Right renal pelvis (tissue), 4 donors: ENCODE data around the gene PRDM1. TPM values are rescaled to one million over a fixed set of nuclear protein-coding genes. Genes with fewer than 3 reads are reported as not detected.

ENCODE experiments used
- DNase-seq, 4 donors: peaks; one replicate each; pipeline ENCODE4 v3.0.0-alpha.2; 2013; ENCODE audit warnings: low read depth in 4 of 4, low spot score in 3 of 4, missing footprints in 1 of 4
- polyA plus RNA-seq, 4 donors: library from polyadenylated mRNA; unstranded; fragments of 120-200 nt; gene quantifications; one replicate each; pipeline ENCODE4 v1.2.1, GENCODE V29; 2013; ENCODE audit not compliant: insufficient read length in 4 of 4

The PRDM1 gene
- polyA plus RNA-seq, 4 donors, result 2.3 to 3.9 (median 3.5) TPM

- DNase-seq, result no peak
Measured at GRCh38 chr6:106114492-106114891, 28.4 kb downstream of the PRDM1 start.

- DNase-seq, result no peak
Measured at GRCh38 chr6:106115286-106115685, 29.1 kb downstream of the PRDM1 start.

GRCh38 chr6:106116125-106116832 lies 30.1 kb downstream of the PRDM1 start:
- no peak for DNase-seq

GRCh38 chr6:106117579-106117978 lies 31.4 kb downstream of the PRDM1 start:
- DNase-seq, result no peak

GRCh38 chr6:106118835-106119431 lies 32.8 kb downstream of the PRDM1 start:
- DNase-seq, result no peak

GRCh38 chr6:106119546-106119945 lies 33.4 kb downstream of the PRDM1 start:
- no peak for DNase-seq

GRCh38 chr6:106120006-106120405 lies 33.9 kb downstream of the PRDM1 start:
- no peak for DNase-seq

GRCh38 chr6:106120406-106120805 lies 34.3 kb downstream of the PRDM1 start:
- no peak for DNase-seq

- peak in 2 of 4 donors; percentile 39 to 43 for DNase-seq
Measured at GRCh38 chr6:106122306-106122918, 36.3 kb downstream of the PRDM1 start.

- DNase-seq, result no peak
Measured at GRCh38 chr6:106122938-106123656, 37.0 kb downstream of the PRDM1 start.

- DNase-seq, result no peak
Measured at GRCh38 chr6:106124015-106124414, 37.9 kb downstream of the PRDM1 start.

GRCh38 chr6:106124437-106125430 lies 38.6 kb downstream of the PRDM1 start:
- no peak for DNase-seq

GRCh38 chr6:106125925-106126435 lies 39.8 kb downstream of the PRDM1 start:
- no peak for DNase-seq

- no peak for DNase-seq
Measured at GRCh38 chr6:106126482-106126881, 40.3 kb downstream of the PRDM1 start.

- DNase-seq, result no peak
Measured at GRCh38 chr6:106128981-106129781, 43.0 kb downstream of the PRDM1 start.

GRCh38 chr6:106132153-106132698 lies 46.1 kb downstream of the PRDM1 start:
- DNase-seq, result no peak

- no peak for DNase-seq
Measured at GRCh38 chr6:106133040-106133439, 46.9 kb downstream of the PRDM1 start.

GRCh38 chr6:106134087-106134770 lies 48.1 kb downstream of the PRDM1 start:
- no peak for DNase-seq
